Smooth muscle cell (in vitro differentiated cells): ENCODE data around the gene HNRNPA0. TPM values are rescaled to one million over a fixed set of nuclear protein-coding genes. Genes with fewer than 3 reads are reported as not detected.

ENCODE experiments used
- DNase-seq: peaks from one replicate; lab custom pipeline; 2025; ENCODE audit not compliant: unreplicated experiment; lab: John Stamatoyannopoulos, UW
- H2AFZ ChIP-seq: fragments of 200-600 bp; sonication (generic); 2 replicates; pipeline ENCODE4 v1.6.0; 2016; ENCODE audit warnings: antibody characterized with exemption, low read depth, mild to moderate bottlenecking
- H3F3A ChIP-seq: fragments of 200-600 bp; sonication (generic); 2 replicates; pipeline ENCODE4 v1.6.0; 2017; ENCODE audit warnings: antibody characterized with exemption, low read depth
- H3K27ac ChIP-seq: fragments of 200-600 bp; sonication (generic); 2 replicates; pipeline ENCODE4 v1.5.1; 2016; ENCODE audit warnings: low read depth, mild to moderate bottlenecking
- H3K27me3 ChIP-seq: fragments of 200-600 bp; sonication (generic); 2 replicates; pipeline ENCODE4 v1.6.1; 2016; ENCODE audit warnings: low read depth, mild to moderate bottlenecking
- H3K36me3 ChIP-seq: fragments of 200-600 bp; sonication (generic); 2 replicates; pipeline ENCODE4 v1.5.1; 2016; ENCODE audit warnings: low read depth
- H3K4me1 ChIP-seq: fragments of 200-600 bp; sonication (generic); 2 replicates; pipeline ENCODE4 v1.5.1; 2016; ENCODE audit warnings: low read depth
- H3K4me2 ChIP-seq: fragments of 200-600 bp; sonication (generic); 2 replicates; pipeline ENCODE4 v1.6.0; 2016; ENCODE audit warnings: mild to moderate bottlenecking
- H3K4me3 ChIP-seq: fragments of 200-600 bp; sonication (generic); 2 replicates; pipeline ENCODE4 v1.5.1; 2016; ENCODE audit warnings: mild to moderate bottlenecking
- H3K79me2 ChIP-seq: fragments of 200-600 bp; sonication (generic); 2 replicates; pipeline ENCODE4 v1.6.0; 2016; ENCODE audit warnings: low read depth, mild to moderate bottlenecking
- H3K9ac ChIP-seq: fragments of 200-600 bp; sonication (generic); 2 replicates; pipeline ENCODE4 v1.6.0; 2016; ENCODE audit warnings: low read depth
- H3K9me3 ChIP-seq: fragments of 200-600 bp; sonication (generic); replicated peaks from 2 replicates; pipeline ENCODE4 v1.5.1; 2016; ENCODE audit warnings: low read depth
- H4K20me1 ChIP-seq: fragments of 200-600 bp; sonication (generic); 2 replicates; pipeline ENCODE4 v1.6.0; 2016; ENCODE audit warnings: low read depth
- WGBS: methylation state at CpG from one replicate; pipeline ENCODE4 v1.1.7; 2016; ENCODE audit warnings: low lambda C conversion rate; 5-methylcytosine and 5-hydroxymethylcytosine counted together
- polyA plus RNA-seq: library from polyadenylated mRNA; unstranded; fragments of >200 nt; fragmentation: Nextera tagmentation; extraction: Ambion mirVana; gene quantifications from 2 replicates; pipeline ENCODE4 v1.2.1, GENCODE V29; 2016
- total RNA-seq: library from RNA; depleted of rRNA; stranded (reverse); fragments of >200 nt; gene quantifications from 2 replicates; pipeline ENCODE4 v1.2.3, GENCODE V29; 2014
- TF ChIP-seq, protein P1 (sequence below): fragments of 200-600 bp; sonication (generic); IDR thresholded peaks from 2 replicates; pipeline ENCODE4 v1.5.1; 2017; ENCODE audit warnings: borderline replicate concordance, mild to moderate bottlenecking, antibody characterized with exemption; ENCODE audit not compliant: insufficient read depth, poor library complexity, severe bottlenecking

Gene HNRNPA0
- total and polyA plus RNA-seq, 2 experiments from 2014 or later = 14.4 to 18.8 TPM

DNA sequence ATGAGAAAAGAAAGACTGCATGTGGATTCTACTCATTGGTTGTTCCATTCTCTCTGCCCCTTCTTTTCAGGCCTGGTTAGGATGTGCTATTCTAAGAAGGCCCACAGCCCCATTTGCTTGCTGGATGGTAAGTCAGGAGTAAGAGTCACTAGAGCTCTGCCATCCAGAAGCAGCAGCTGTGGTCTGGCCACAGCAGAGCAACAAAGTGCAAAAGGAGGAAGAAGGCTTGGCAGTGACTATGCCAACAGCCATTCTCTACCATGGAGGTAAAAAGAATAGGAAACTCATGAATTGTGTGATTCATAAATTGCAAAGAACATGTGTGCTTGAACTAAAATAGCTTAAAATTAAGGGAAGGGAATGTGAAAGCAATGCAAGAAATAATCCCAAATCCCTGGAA, 39.2 kb downstream of the HNRNPA0 start:
- no peak overlapping the region for H3K4me2 ChIP-seq
- TF ChIP-seq, protein P1, sequence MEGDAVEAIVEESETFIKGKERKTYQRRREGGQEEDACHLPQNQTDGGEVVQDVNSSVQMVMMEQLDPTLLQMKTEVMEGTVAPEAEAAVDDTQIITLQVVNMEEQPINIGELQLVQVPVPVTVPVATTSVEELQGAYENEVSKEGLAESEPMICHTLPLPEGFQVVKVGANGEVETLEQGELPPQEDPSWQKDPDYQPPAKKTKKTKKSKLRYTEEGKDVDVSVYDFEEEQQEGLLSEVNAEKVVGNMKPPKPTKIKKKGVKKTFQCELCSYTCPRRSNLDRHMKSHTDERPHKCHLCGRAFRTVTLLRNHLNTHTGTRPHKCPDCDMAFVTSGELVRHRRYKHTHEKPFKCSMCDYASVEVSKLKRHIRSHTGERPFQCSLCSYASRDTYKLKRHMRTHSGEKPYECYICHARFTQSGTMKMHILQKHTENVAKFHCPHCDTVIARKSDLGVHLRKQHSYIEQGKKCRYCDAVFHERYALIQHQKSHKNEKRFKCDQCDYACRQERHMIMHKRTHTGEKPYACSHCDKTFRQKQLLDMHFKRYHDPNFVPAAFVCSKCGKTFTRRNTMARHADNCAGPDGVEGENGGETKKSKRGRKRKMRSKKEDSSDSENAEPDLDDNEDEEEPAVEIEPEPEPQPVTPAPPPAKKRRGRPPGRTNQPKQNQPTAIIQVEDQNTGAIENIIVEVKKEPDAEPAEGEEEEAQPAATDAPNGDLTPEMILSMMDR = no peak
- H3K79me2 ChIP-seq = no peaks in the 10 kb centered on the region
- H2AFZ ChIP-seq = no peak overlapping the region
- no peaks in the 10 kb centered on the region for H3K27me3 ChIP-seq
- H3K9me3 ChIP-seq = peaks cover 10% of the 10 kb centered on the region
- no peaks in the 10 kb centered on the region for H3F3A ChIP-seq
- no peaks in the 10 kb centered on the region for H3K4me1 ChIP-seq
- H3K36me3 ChIP-seq = no peaks in the 10 kb centered on the region
- no peak overlapping the region for H3K4me3 ChIP-seq
- DNase-seq = no peak
- no peak overlapping the region for H3K27ac ChIP-seq
- no peaks in the 10 kb centered on the region for H4K20me1 ChIP-seq
- H3K9ac ChIP-seq = no peak overlapping the region

DNA sequence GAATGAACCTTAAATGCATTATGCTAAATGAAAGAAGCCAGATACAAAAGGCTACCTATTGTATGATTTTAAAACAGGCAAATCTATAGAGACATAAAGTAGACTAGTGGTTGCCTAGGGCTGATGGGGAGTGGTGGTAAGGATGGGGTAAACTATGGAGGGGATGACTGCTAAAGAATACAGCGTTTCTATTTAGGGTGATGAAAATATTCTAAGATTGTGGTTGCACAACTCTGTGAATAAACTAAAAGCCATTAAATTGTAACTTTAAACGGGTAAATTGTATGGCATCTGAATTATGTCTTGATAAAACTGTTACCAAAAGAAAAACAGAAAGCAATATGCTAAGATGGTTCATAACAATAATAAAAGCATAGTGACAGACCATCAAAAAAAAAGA, 39.7 kb downstream of the HNRNPA0 start:
- H3K27ac ChIP-seq = no peak overlapping the region
- no peaks in the 10 kb centered on the region for H3K79me2 ChIP-seq
- no peak overlapping the region for H3K4me3 ChIP-seq
- no peaks in the 10 kb centered on the region for H3K27me3 ChIP-seq
- H3K9ac ChIP-seq = no peak overlapping the region
- H3K36me3 ChIP-seq = no peaks in the 10 kb centered on the region
- no peak overlapping the region for H3K4me2 ChIP-seq
- no peaks in the 10 kb centered on the region for H3K4me1 ChIP-seq
- H3F3A ChIP-seq = no peaks in the 10 kb centered on the region
- TF ChIP-seq, protein P1 = no peak
- no peak for DNase-seq
- 91% methylated on average over 2 of the region's 2 CpGs for WGBS
- H4K20me1 ChIP-seq = no peaks in the 10 kb centered on the region
- no peak overlapping the region for H2AFZ ChIP-seq
- H3K9me3 ChIP-seq = peaks cover 10% of the 10 kb centered on the region

DNA sequence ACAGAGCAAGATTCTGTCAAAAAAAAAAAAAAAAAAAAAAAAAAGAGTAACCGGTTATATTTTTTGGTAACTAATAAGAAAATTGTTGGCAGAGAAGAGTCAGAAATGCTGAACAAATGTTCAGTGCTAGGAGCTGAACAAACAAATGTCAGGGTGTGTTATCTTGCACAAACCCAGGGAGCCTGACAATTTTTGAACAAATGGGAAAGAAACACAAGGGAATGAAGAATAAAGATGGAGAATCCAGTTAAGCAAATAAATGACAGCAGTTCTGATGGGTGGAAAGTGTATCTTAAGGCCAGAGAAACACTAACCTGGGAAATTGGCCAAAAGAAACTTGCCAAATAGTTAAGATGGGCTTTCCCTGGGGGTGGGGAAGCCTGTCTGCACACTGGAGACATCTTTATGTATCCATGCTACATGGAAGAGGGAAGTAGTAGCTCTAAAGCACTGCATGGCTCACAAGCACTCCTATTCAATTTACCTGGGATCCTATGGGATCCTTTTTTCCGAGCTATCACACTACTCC, 42.0 kb downstream of the HNRNPA0 start:
- H3K27ac ChIP-seq = no peak overlapping the region
- 100% methylated on average over 2 of the region's 2 CpGs for WGBS
- TF ChIP-seq, protein P1 = no peak

DNA sequence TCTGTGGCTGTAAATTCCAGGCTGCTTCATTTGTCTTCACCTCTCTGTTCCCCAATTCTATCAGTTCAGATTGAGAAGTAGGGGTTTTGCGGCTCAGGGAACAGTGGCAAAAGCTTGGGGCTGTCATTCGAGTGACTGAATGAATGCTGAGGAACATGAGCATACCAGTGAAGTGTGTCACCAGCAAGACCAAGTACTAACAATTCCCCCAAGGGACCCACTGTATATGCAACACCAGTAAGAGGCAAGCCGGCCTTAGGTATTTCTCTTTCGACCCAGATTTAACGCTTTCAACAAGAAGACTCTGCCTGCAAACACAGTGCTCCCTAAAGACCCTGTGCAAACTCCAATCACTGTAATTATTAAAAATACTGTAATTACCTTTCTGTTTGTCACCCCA, 44.1 kb downstream of the HNRNPA0 start:
- H3K4me2 ChIP-seq = no peak overlapping the region

More for the DNA sequence above, 42.0 kb downstream of the HNRNPA0 start:
- Histone ChIP-seq H3K9ac (no peak overlapping the region), H3K79me2 (no peaks in the 10 kb centered on the region), H4K20me1 (no peaks in the 10 kb centered on the region), H3K27me3 (no peaks in the 10 kb centered on the region), H3F3A (no peaks in the 10 kb centered on the region), H3K4me3 (no peak overlapping the region), H3K4me2 (no peak overlapping the region), H3K36me3 (no peaks in the 10 kb centered on the region), H3K4me1 (no peaks in the 10 kb centered on the region), H3K9me3 (peaks cover 10% of the 10 kb centered on the region), H2AFZ (no peak overlapping the region)
- no peak for DNase-seq

More for the DNA sequence above, 44.1 kb downstream of the HNRNPA0 start:
- TF ChIP-seq, protein P1 = no peak
- Histone ChIP-seq H3K9me3 (peaks cover 10% of the 10 kb centered on the region), H3K36me3 (no peaks in the 10 kb centered on the region), H3K4me1 (no peaks in the 10 kb centered on the region), H3K79me2 (no peaks in the 10 kb centered on the region), H3K27me3 (no peaks in the 10 kb centered on the region), H3K27ac (no peak overlapping the region), H4K20me1 (no peaks in the 10 kb centered on the region), H3F3A (peaks cover under 1% of the 10 kb centered on the region), H3K4me3 (no peak overlapping the region), H2AFZ (no peak overlapping the region), H3K9ac (no peak overlapping the region)
- DNase-seq = no peak
- WGBS = 75% methylated on average over 5 of the region's 5 CpGs
